ENCODE results near the gene GCC1. TPM values are rescaled to one million over a fixed set of nuclear protein-coding genes. Genes with fewer than 3 reads are reported as not detected.

The GCC1 gene
- total RNA-seq, 2 donors from 2014 or later: 13.7 to 23.1 TPM

DNA sequence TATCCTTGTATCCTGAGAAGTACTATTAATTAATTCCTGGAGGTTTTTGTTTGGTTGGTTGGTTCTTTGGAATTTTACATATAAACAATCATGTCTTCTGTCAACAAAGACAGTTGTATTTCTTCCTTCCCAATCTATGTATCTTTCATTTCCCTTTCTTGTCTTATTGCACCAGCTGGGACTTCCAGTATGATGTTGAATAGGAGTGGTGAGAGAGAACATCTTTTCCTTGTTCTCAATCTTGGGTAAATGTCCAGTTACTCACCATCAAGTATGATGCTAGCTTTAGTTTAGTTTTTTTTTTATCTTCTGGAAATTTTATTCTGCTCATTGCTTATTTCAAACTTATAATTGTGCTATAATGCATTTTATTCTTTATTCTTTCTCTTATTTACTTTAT lies 39.9 kb upstream of the GCC1 start:
- TF ChIP-seq POLR2A (IDR thresholded peaks at IDR 0.05): no peak
- TF ChIP-seq, protein P1, sequence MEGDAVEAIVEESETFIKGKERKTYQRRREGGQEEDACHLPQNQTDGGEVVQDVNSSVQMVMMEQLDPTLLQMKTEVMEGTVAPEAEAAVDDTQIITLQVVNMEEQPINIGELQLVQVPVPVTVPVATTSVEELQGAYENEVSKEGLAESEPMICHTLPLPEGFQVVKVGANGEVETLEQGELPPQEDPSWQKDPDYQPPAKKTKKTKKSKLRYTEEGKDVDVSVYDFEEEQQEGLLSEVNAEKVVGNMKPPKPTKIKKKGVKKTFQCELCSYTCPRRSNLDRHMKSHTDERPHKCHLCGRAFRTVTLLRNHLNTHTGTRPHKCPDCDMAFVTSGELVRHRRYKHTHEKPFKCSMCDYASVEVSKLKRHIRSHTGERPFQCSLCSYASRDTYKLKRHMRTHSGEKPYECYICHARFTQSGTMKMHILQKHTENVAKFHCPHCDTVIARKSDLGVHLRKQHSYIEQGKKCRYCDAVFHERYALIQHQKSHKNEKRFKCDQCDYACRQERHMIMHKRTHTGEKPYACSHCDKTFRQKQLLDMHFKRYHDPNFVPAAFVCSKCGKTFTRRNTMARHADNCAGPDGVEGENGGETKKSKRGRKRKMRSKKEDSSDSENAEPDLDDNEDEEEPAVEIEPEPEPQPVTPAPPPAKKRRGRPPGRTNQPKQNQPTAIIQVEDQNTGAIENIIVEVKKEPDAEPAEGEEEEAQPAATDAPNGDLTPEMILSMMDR (IDR thresholded peaks at IDR 0.05): no peak
- ATAC-seq (no peak), DNase-seq (no peak)
- no peaks in the 10 kb centered on the region for H3K36me3 ChIP-seq (replicated peaks in 1 of 2; ENCODE audit: insufficient read depth in 1 of 2, low read depth in 2 of 2)
- H3K4me1 ChIP-seq: peaks cover 11% of the 10 kb centered on the region
- no peak overlapping the region for H3K4me3 ChIP-seq
- intact Hi-C loops (cut with DNase I): no loop called here
- H3K9me3 ChIP-seq: no peaks in the 10 kb centered on the region
- no peaks in the 10 kb centered on the region for H3K27me3 ChIP-seq
- no peak overlapping the region for H3K27ac ChIP-seq

DNA sequence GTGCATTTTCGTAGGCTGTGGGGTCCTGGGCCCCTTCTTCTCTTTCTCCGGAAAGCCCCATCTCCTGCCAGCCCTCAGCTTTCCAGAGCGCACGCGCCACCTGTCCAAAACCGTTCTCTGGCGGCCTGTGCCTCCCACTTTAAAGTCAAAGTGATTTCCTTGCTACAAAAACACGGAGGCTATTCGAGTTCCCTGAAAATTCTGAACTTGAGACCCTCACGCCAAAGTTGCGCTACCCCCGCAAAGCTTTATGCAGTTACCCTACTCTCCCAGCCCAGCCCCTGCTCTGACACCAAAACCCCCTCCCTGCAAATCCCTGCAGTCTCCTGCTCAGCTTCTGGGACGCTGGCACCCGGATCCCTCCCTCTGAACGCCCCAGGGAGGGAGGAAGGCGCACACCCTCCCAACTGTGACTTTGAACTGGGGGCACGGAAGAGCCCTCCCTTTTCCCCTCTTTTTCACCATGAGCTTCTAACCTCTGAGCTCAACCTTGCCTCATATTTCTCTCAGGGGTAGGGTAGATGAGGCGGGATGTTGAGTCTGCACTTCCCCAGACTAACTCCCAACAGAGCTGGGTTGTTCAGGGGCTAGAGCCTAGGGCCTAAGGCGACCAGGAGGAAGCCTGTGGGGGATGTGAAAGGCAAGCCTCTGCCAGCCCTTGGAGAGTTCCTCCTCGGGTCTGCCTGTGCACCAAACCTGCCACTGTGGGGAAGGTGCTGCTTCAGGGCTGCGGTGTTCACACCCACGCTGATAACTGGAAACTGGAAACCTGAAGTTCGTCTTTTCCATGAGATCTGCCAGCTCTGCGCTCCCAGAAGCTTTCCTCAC lies 35.2 kb upstream of the GCC1 start:
- ATAC-seq: no peak
- H3K36me3 ChIP-seq (replicated peaks in 1 of 2; ENCODE audit: insufficient read depth in 1 of 2, low read depth in 2 of 2): no peaks in the 10 kb centered on the region
- no peak overlapping the region for H3K4me3 ChIP-seq
- no peak overlapping the region for H3K27ac ChIP-seq
- no peaks in the 10 kb centered on the region for H3K27me3 ChIP-seq
- intact Hi-C loops (cut with DNase I): no loop called here
- 4 to 6% methylated on average over 20 to 24 of the region's 24 CpGs for WGBS, 2 donors
- no peaks in the 10 kb centered on the region for H3K4me1 ChIP-seq
- no peak for TF ChIP-seq POLR2A (IDR thresholded peaks at IDR 0.05)
- TF ChIP-seq, protein P1 (IDR thresholded peaks at IDR 0.05): no peak
- H3K9me3 ChIP-seq: no peaks in the 10 kb centered on the region
- DNase-seq: no peak

DNA sequence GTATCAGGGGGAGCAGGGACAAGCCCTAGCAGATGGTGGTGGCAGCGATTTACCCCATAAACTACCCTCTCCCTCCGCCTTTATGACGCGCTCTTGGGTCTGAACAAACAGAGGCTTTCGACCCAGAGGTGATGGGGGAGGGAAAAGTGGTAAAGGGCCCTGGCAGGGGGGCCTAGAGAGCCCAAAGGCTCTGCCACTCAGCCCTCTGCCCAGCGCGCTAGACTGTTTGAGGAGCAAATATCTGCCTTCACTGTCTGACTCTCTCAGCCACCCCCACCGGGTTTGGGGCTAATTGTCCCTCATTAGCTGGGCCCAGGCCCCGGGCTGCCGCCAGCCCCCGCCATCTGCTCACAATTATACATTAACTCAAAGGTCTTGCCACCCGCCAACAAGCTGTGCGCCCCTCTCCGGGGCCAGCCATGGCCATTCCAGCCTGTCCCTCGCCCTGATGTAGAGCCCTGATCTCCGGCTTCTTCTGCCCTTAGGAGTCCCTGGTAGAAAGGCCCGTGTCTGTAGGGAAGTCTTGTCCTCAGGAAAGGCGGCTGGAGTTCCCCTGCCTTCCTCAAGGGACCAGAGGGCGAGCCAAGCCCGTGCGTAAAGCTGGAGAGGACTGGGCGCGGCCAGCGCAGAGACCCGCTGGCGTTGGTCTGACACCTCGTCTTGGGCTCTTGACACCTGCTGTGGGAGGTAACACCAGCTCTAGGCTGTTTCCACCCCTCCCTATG lies 34.4 kb upstream of the GCC1 start:
- Histone ChIP-seq H3K9me3 (no peaks in the 10 kb centered on the region), H3K27me3 (no peaks in the 10 kb centered on the region), H3K4me3 (no peak overlapping the region), H3K27ac (no peak overlapping the region), H3K36me3 (replicated peaks in 1 of 2; ENCODE audit: insufficient read depth in 1 of 2, low read depth in 2 of 2) (no peaks in the 10 kb centered on the region), H3K4me1 (no peaks in the 10 kb centered on the region)
- intact Hi-C loops (cut with DNase I): no loop called here
- 5% methylated on average over 9 to 24 of the region's 27 CpGs for WGBS, 2 donors
- DNase-seq: peak in 1 of 4 donors; percentile 17
- no peak for ATAC-seq
- TF ChIP-seq, protein P1 (IDR thresholded peaks at IDR 0.05): no peak
- TF ChIP-seq POLR2A (IDR thresholded peaks at IDR 0.05): no peak

DNA sequence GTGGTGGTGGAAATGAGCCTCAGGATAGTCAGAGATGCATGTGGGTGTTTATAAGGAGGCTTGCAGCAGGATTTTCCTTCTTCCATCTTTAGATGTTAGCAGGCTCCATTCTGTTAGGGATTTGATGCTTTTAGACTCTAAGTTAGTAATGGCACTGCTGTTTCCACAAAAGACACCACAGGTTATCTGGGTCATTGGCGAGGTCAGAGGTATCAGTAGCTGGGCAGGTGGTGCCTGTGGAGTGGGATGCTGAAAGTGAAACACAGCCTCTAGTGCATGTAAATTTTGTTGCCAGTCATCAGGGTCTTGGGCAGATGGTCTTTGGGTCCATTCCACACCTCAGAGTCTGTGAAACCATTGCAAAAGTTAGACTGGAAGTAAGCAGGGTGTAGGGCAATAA lies 33.4 kb upstream of the GCC1 start:
- TF ChIP-seq, protein P1 (IDR thresholded peaks at IDR 0.05): no peak
- TF ChIP-seq POLR2A (IDR thresholded peaks at IDR 0.05): no peak
- no peaks in the 10 kb centered on the region for H3K36me3 ChIP-seq (replicated peaks in 1 of 2; ENCODE audit: insufficient read depth in 1 of 2, low read depth in 2 of 2)
- H3K9me3 ChIP-seq: no peaks in the 10 kb centered on the region
- intact Hi-C loops (cut with DNase I): no loop called here
- no peaks in the 10 kb centered on the region for H3K27me3 ChIP-seq
- ATAC-seq: no peak
- no peaks in the 10 kb centered on the region for H3K4me1 ChIP-seq
- no peak overlapping the region for H3K27ac ChIP-seq
- DNase-seq: no peak
- 27 to 41% methylated on average over 1 of the region's 1 CpG for WGBS, 2 donors
- no peak overlapping the region for H3K4me3 ChIP-seq

Measured in body of pancreas (tissue), 4 donors.